Loucy (cell line): ENCODE measurements around the gene TRAPPC12.
"Not testable (repeated sequence)": the region's sequence is repeated elsewhere in the genome, so short reads cannot be mapped to it uniquely, and the experiment has no call there.

ENCODE experiments used
- H2AFZ ChIP-seq: fragments of 200-600 bp; sonication (generic); 2 replicates; pipeline ENCODE4 v1.6.0; 2016; ENCODE audit warnings: antibody characterized with exemption, mild to moderate bottlenecking, low read length, moderate library complexity
- H3F3A ChIP-seq: fragments of 200-600 bp; 2 replicates; pipeline ENCODE4 v1.6.0; 2016; ENCODE audit warnings: antibody characterized with exemption, low read depth, mild to moderate bottlenecking
- H3K27me3 ChIP-seq: fragments of 200-600 bp; sonication (generic); 2 replicates; pipeline ENCODE4 v1.6.1; 2014; ENCODE audit warnings: low read length, mild to moderate bottlenecking; ENCODE audit not compliant: insufficient read depth, poor library complexity, severe bottlenecking
- H3K36me3 ChIP-seq: fragments of 200-600 bp; sonication (generic); 2 replicates; pipeline ENCODE4 v1.6.1; 2016; ENCODE audit warnings: low read length; ENCODE audit not compliant: insufficient read depth
- H3K4me1 ChIP-seq: fragments of 200-600 bp; sonication (generic); 2 replicates; pipeline ENCODE4 v1.5.1; 2014; ENCODE audit warnings: low read length, mild to moderate bottlenecking; ENCODE audit not compliant: insufficient read depth, poor library complexity, severe bottlenecking
- H3K4me2 ChIP-seq: fragments of 200-600 bp; sonication (generic); 2 replicates; pipeline ENCODE4 v1.6.0; 2014; ENCODE audit warnings: antibody characterized with exemption, low read length, low read depth, mild to moderate bottlenecking; ENCODE audit not compliant: poor library complexity, severe bottlenecking
- H3K4me3 ChIP-seq: fragments of 200-600 bp; sonication (generic); 2 replicates; pipeline ENCODE4 v1.5.1; 2014; ENCODE audit warnings: low read length, mild to moderate bottlenecking, mixed read lengths; ENCODE audit not compliant: poor library complexity, severe bottlenecking
- H3K79me2 ChIP-seq: fragments of 200-600 bp; sonication (generic); 2 replicates; pipeline ENCODE4 v1.6.1; 2014; ENCODE audit warnings: low read length; ENCODE audit not compliant: insufficient read depth
- H3K9ac ChIP-seq: fragments of 200-600 bp; sonication (generic); 2 replicates; pipeline ENCODE4 v1.6.0; 2014; ENCODE audit warnings: mild to moderate bottlenecking, low read depth, low read length, moderate library complexity; ENCODE audit not compliant: poor library complexity, severe bottlenecking
- H3K9me2 ChIP-seq: fragments of 200-600 bp; sonication (generic); replicated peaks from 2 replicates; pipeline ENCODE4 v1.6.1; 2016; ENCODE audit warnings: low read depth, low read length, mixed read lengths
- H3K9me3 ChIP-seq: fragments of 200-600 bp; sonication (generic); 2 replicates; pipeline ENCODE4 v1.6.1; 2014; ENCODE audit warnings: mild to moderate bottlenecking, antibody characterized with exemption, low read length, low read depth; ENCODE audit not compliant: insufficient read depth
- H4K20me1 ChIP-seq: fragments of 200-600 bp; sonication (generic); 2 replicates; pipeline ENCODE4 v1.6.0; 2014; ENCODE audit warnings: antibody characterized with exemption, low read length, mild to moderate bottlenecking; ENCODE audit not compliant: insufficient read depth, poor library complexity, severe bottlenecking
- EZH2phosphoT487 ChIP-seq: fragments of 200-600 bp; IDR thresholded peaks from 2 replicates; pipeline ENCODE4 v1.6.1; 2018; ENCODE audit warnings: antibody characterized with exemption, mild to moderate bottlenecking, moderate library complexity, borderline replicate concordance
- TF ChIP-seq, protein P1 (sequence below): fragments of 200-600 bp; sonication (generic); conservative IDR thresholded peaks from 2 replicates; pipeline ENCODE4 v1.5.1; 2014; ENCODE audit warnings: mild to moderate bottlenecking, antibody characterized with exemption, low read length

TRAPPC12 gene

GRCh38 chr2:3451169-3451568 is 71.7 kb downstream of the TRAPPC12 start:
- Histone ChIP-seq H3K79me2 (no peaks in the 10 kb centered on the region), H2AFZ (no peak overlapping the region), H3K27me3 (no peaks in the 10 kb centered on the region), H3K9me2 (no peaks in the 10 kb centered on the region), H3K4me2 (no peak overlapping the region), H3K36me3 (peaks cover 31% of the 10 kb centered on the region; the same call in 1 of the 2 replicates), H4K20me1 (no peaks in the 10 kb centered on the region), H3K4me3 (no peak overlapping the region), H3K9ac (no peak overlapping the region), H3K4me1 (no peaks in the 10 kb centered on the region), H3F3A (no peaks in the 10 kb centered on the region), H3K9me3 (no peaks in the 10 kb centered on the region)
- no peak for TF ChIP-seq EZH2phosphoT487
- TF ChIP-seq, protein P1, sequence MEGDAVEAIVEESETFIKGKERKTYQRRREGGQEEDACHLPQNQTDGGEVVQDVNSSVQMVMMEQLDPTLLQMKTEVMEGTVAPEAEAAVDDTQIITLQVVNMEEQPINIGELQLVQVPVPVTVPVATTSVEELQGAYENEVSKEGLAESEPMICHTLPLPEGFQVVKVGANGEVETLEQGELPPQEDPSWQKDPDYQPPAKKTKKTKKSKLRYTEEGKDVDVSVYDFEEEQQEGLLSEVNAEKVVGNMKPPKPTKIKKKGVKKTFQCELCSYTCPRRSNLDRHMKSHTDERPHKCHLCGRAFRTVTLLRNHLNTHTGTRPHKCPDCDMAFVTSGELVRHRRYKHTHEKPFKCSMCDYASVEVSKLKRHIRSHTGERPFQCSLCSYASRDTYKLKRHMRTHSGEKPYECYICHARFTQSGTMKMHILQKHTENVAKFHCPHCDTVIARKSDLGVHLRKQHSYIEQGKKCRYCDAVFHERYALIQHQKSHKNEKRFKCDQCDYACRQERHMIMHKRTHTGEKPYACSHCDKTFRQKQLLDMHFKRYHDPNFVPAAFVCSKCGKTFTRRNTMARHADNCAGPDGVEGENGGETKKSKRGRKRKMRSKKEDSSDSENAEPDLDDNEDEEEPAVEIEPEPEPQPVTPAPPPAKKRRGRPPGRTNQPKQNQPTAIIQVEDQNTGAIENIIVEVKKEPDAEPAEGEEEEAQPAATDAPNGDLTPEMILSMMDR: no peak

- no peak overlapping the region for H3K4me3 ChIP-seq
- no peaks in the 10 kb centered on the region for H3K9me3 ChIP-seq
- H3K9me2 ChIP-seq: no peaks in the 10 kb centered on the region
- no peak overlapping the region for H2AFZ ChIP-seq
- no peaks in the 10 kb centered on the region for H4K20me1 ChIP-seq
- no peaks in the 10 kb centered on the region for H3K79me2 ChIP-seq
- H3K4me1 ChIP-seq: no peaks in the 10 kb centered on the region
- H3K36me3 ChIP-seq: peaks cover 32% of the 10 kb centered on the region; the same call in 1 of the 2 replicates
- no peaks in the 10 kb centered on the region for H3K27me3 ChIP-seq
- no peaks in the 10 kb centered on the region for H3F3A ChIP-seq
- H3K9ac ChIP-seq: no peak overlapping the region
- no peak overlapping the region for H3K4me2 ChIP-seq
- no peak for TF ChIP-seq EZH2phosphoT487
- TF ChIP-seq, protein P1: no peak
Observed at GRCh38 chr2:3451926-3452671, 72.6 kb downstream of the TRAPPC12 start.

- H3K9me3 ChIP-seq: no peaks in the 10 kb centered on the region
- H4K20me1 ChIP-seq: no peaks in the 10 kb centered on the region
- H3K4me2 ChIP-seq: no peak overlapping the region
- H3K79me2 ChIP-seq: no peaks in the 10 kb centered on the region
- peaks cover 33% of the 10 kb centered on the region; the same call in 1 of the 2 replicates for H3K36me3 ChIP-seq
- no peaks in the 10 kb centered on the region for H3F3A ChIP-seq
- H3K4me1 ChIP-seq: no peaks in the 10 kb centered on the region
- H3K27me3 ChIP-seq: no peaks in the 10 kb centered on the region
- no peak overlapping the region for H2AFZ ChIP-seq
- TF ChIP-seq, protein P1: no peak
- TF ChIP-seq EZH2phosphoT487: no peak
- no peaks in the 10 kb centered on the region for H3K9me2 ChIP-seq
- H3K4me3 ChIP-seq: no peak overlapping the region
- no peak overlapping the region for H3K9ac ChIP-seq
Observed at GRCh38 chr2:3453190-3453999, 73.9 kb downstream of the TRAPPC12 start.

DNA sequence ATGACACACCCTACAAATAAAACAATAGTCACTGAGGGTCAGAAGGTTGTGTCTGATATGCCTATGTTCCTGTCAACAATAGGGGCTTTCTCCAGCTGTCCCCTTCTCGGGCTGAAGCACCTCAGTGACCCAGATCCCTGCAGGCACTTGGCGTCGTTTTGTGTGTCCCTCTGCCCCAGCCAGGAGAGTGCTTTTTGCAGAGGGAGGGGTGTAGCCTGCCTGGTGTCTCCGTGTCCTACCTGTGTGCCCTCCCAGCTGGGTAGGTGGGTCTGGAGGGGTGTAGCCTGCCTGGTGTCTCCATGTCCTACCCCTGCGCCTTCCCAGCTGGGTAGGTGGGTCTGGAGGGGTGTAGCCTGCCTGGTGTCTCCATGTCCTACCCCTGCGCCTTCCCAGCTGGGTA is 74.5 kb downstream of the TRAPPC12 start:
- not testable (repeated sequence) for H3K79me2 ChIP-seq, H3F3A ChIP-seq, H4K20me1 ChIP-seq, H3K9ac ChIP-seq, H3K4me2 ChIP-seq, H3K9me2 ChIP-seq, H2AFZ ChIP-seq, H3K4me3 ChIP-seq, H3K9me3 ChIP-seq, H3K27me3 ChIP-seq, H3K4me1 ChIP-seq
- H3K36me3 ChIP-seq: peaks cover 36% of the 10 kb centered on the region; the same call in 1 of the 2 replicates
